Measurements from ENCODE around the gene LANCL2. TPM values are rescaled to one million over a fixed set of nuclear protein-coding genes. Genes with fewer than 3 reads are reported as not detected.

LANCL2 gene
- total RNA-seq, 1 donor from 2014 or later, result 7.1 TPM

DNA sequence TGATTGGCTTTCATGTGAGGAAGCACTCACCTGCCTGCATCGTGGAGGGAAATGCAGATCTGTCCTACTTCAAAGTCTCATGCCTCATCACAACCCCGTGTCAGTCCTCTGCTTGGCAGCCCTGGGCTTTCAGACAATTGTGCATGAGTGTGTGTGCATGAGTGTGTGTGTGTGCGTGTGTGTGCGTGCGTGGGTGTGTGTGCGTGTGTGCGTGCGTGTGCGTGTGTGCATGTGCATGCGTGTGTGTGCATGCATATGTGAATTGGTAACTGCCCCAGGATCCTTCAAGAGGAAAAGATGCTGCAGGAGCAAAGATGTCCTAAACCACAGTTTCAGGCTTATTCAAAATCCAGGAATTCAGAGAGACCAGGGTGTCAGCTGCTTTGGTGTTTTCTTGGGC is 71.3 kb downstream of the LANCL2 start:
- H3K4me2 ChIP-seq, result no peak overlapping the region
- no peaks in the 10 kb centered on the region for H3K79me2 ChIP-seq (ENCODE audit: low read depth)
- Mint-ChIP-seq H3K4me3 (no peak overlapping the region), H3K4me1 (peaks cover 15% of the 10 kb centered on the region), H3K36me3 (no peaks in the 10 kb centered on the region), H3K27me3 (ENCODE audit: insufficient read depth, low read depth) (no peaks in the 10 kb centered on the region), H3K27ac (no peak overlapping the region), H3K9me3 (no peaks in the 10 kb centered on the region)
- no peaks in the 10 kb centered on the region for H3K36me3 ChIP-seq
- TF ChIP-seq, protein P1, sequence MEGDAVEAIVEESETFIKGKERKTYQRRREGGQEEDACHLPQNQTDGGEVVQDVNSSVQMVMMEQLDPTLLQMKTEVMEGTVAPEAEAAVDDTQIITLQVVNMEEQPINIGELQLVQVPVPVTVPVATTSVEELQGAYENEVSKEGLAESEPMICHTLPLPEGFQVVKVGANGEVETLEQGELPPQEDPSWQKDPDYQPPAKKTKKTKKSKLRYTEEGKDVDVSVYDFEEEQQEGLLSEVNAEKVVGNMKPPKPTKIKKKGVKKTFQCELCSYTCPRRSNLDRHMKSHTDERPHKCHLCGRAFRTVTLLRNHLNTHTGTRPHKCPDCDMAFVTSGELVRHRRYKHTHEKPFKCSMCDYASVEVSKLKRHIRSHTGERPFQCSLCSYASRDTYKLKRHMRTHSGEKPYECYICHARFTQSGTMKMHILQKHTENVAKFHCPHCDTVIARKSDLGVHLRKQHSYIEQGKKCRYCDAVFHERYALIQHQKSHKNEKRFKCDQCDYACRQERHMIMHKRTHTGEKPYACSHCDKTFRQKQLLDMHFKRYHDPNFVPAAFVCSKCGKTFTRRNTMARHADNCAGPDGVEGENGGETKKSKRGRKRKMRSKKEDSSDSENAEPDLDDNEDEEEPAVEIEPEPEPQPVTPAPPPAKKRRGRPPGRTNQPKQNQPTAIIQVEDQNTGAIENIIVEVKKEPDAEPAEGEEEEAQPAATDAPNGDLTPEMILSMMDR (IDR thresholded peaks at IDR 0.05), result no peak
- TF ChIP-seq EZH2phosphoT487 (IDR thresholded peaks at IDR 0.05) (no peak), EZH2 (IDR thresholded peaks at IDR 0.05) (no peak)
- H3K27me3 ChIP-seq, result no peaks in the 10 kb centered on the region
- no peak overlapping the region for H3K9ac ChIP-seq
- H3K27ac ChIP-seq, result no peak overlapping the region
- no peaks in the 10 kb centered on the region for H3F3A ChIP-seq (ENCODE audit: low read depth)
- H2AFZ ChIP-seq (replicated peaks), result no peak overlapping the region
- no peaks in the 10 kb centered on the region for H3K9me3 ChIP-seq (ENCODE audit: low read depth)
- DNase-seq (ENCODE audit: low spot score), result no peak
- no peaks in the 10 kb centered on the region for H4K20me1 ChIP-seq (ENCODE audit: low read depth)
- H3K4me1 ChIP-seq, result peaks cover 2% of the 10 kb centered on the region
- H3K4me3 ChIP-seq, result no peak overlapping the region

DNA sequence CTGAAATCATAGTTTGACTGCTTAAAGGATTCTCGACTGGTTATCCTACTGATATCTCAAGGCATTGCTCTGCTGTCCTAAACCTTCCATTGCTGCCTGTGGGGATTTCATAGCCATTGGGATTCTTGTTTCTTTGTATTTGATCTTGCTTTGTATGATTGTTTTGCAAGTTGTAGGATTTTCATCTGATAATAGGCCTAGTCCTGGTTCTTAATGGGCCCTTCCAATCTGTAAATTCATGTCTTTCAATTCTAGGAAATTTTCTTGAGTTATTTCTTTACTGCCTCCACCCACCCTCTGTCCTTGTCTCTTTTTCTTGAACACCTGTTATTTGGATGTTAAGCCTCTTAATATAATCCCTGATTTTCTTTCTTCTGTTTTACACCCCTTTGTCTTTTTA is 72.2 kb downstream of the LANCL2 start:
- no peak overlapping the region for H3K4me2 ChIP-seq
- Mint-ChIP-seq H3K4me1 (peaks cover 15% of the 10 kb centered on the region), H3K27me3 (ENCODE audit: insufficient read depth, low read depth) (no peaks in the 10 kb centered on the region)

DNA sequence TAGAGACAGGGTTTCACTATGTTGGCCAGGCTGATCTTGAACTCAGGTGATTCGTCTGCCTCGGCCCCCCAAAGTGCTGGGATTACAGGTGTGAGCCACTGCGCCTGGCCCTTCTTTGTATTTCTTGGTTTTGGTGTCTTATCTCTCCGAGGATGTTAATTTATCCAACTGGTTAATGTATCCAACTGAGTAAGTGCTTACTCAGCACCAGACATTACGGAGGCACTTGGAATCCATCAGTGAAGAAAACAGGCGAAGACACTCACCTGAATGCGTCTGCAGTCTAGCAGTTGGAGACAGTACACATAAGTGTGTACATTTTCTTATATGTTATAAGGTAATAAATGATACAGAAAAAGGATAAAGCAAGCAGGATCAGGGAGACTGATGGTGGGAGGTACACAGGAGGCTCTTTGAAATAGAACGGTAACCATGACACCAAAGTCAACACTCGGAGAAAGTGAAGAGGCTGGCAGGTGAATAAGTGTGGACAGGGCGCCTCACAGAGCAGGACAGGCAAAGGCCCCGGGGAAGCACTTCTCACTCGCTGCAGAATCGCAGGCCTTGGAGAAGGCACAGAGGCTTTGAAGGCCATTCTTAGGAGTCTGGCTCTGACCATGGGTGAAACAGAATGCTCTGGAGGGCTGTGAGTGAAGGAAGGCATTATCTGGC is 73.1 kb downstream of the LANCL2 start:
- Histone ChIP-seq H3K4me3 (no peak overlapping the region), H4K20me1 (ENCODE audit: low read depth) (no peaks in the 10 kb centered on the region), H3K9me3 (ENCODE audit: low read depth) (no peaks in the 10 kb centered on the region), H3K27me3 (no peaks in the 10 kb centered on the region), H2AFZ (replicated peaks) (no peak overlapping the region), H3F3A (ENCODE audit: low read depth) (no peaks in the 10 kb centered on the region), H3K4me1 (peaks cover 2% of the 10 kb centered on the region), H3K4me2 (no peak overlapping the region), H3K27ac (no peak overlapping the region), H3K79me2 (ENCODE audit: low read depth) (no peaks in the 10 kb centered on the region), H3K9ac (no peak overlapping the region), H3K36me3 (no peaks in the 10 kb centered on the region)
- no peak for DNase-seq (ENCODE audit: low spot score)
- Mint-ChIP-seq H3K36me3 (no peaks in the 10 kb centered on the region), H3K27ac (peak overlapping the region; percentile 15), H3K4me1 (peaks cover 15% of the 10 kb centered on the region), H3K9me3 (no peaks in the 10 kb centered on the region), H3K27me3 (ENCODE audit: insufficient read depth, low read depth) (no peaks in the 10 kb centered on the region), H3K4me3 (no peak overlapping the region)
- TF ChIP-seq, protein P1 (IDR thresholded peaks at IDR 0.05), result no peak

More for the DNA sequence above, 72.2 kb downstream of the LANCL2 start:
- Histone ChIP-seq H3K4me3 (no peak overlapping the region), H3K36me3 (no peaks in the 10 kb centered on the region), H3K4me1 (peaks cover 2% of the 10 kb centered on the region), H3F3A (ENCODE audit: low read depth) (no peaks in the 10 kb centered on the region), H3K79me2 (ENCODE audit: low read depth) (no peaks in the 10 kb centered on the region), H3K27ac (no peak overlapping the region), H2AFZ (replicated peaks) (no peak overlapping the region), H3K9me3 (ENCODE audit: low read depth) (no peaks in the 10 kb centered on the region), H3K9ac (no peak overlapping the region), H3K27me3 (no peaks in the 10 kb centered on the region), H4K20me1 (ENCODE audit: low read depth) (no peaks in the 10 kb centered on the region)
- Mint-ChIP-seq H3K27ac (no peak overlapping the region), H3K4me3 (no peak overlapping the region), H3K36me3 (no peaks in the 10 kb centered on the region), H3K9me3 (no peaks in the 10 kb centered on the region)
- TF ChIP-seq EZH2phosphoT487 (IDR thresholded peaks at IDR 0.05) (no peak), EZH2 (IDR thresholded peaks at IDR 0.05) (no peak)
- TF ChIP-seq, protein P1 (IDR thresholded peaks at IDR 0.05), result no peak
- DNase-seq (ENCODE audit: low spot score), result no peak

All from neural progenitor cell (in vitro differentiated cells).